Upper lobe of left lung (tissue), 4 donors: ENCODE data around the gene SCN1B.

ENCODE experiments used
- CTCF ChIP-seq, 6 experiments: fragments of 450-650 bp in 4 of 6; fragments of 200-600 bp in 2 of 6; sonication (generic) in 2 of 6; IDR thresholded peaks; one replicate each; pipeline ENCODE4 v1.5.1; 2016 to 2019; ENCODE audit warnings: antibody characterized with exemption in 6 of 6
- POLR2A ChIP-seq, 4 donors: fragments of 450-650 bp; IDR thresholded peaks; one replicate each; pipeline ENCODE4 v1.5.1; 2016 to 2017; ENCODE audit warnings: antibody characterized with exemption in 4 of 4, mild to moderate bottlenecking in 2 of 4
- POLR2AphosphoS5 ChIP-seq, 2 donors: sonication (generic); formaldehyde crosslinking; IDR thresholded peaks; one replicate each; pipeline ENCODE4 v1.5.1; 2017; ENCODE audit warnings: antibody characterized with exemption in 2 of 2

DNA sequence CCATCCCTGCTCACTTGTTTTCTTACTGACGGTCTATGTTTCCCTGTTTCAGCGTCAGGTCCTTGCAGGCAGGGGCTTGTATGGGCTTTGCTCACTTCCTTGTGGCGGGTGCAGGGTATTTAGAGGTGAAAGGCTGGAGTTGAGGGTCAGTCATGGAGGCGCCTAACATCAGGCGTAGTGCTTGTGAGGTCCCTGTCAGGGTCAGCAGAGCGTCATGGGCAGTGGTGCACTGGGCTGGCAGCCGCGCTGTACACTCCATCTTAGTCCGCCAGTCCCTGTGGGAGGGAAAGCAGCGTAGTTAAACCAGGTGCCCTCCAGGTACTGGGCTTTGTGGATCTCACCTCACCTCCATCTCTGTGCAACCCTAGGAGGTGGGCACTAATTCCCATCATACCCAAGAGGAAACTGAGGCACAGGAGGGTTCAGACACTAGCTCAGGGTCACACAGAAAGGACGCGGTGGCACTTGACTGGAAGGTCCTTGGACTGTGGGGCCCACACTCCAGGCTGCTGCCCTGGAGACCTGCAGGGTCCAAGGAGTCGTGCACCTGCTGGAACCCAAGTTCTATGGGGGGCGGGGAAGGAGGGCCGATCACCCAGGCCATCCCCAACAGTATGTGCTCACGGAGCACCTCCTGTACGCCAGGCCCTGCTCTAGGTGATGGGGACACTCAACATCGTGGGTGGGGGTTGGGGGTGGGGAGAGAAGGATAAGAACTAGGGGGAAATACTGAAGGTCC lies 25.6 kb upstream of the SCN1B start:
- TF ChIP-seq POLR2A (IDR thresholded peaks at IDR 0.05), result no peak
- TF ChIP-seq CTCF (IDR thresholded peaks at IDR 0.05), result no peak
- TF ChIP-seq POLR2AphosphoS5 (IDR thresholded peaks at IDR 0.05), result no peak
